ENCODE results near the gene KRTAP4-1. TPM values are rescaled to one million over a fixed set of nuclear protein-coding genes. Genes with fewer than 3 reads are reported as not detected.
"Not testable (repeated sequence)": the region's sequence is repeated elsewhere in the genome, so short reads cannot be mapped to it uniquely, and the experiment has no call there.

Gene KRTAP4-1
- total RNA-seq, 1 donor from 2014 or later = not detected

- CTCF ChIA-PET = no interaction called here
- Mint-ChIP-seq H3K9me3 (no peaks in the 10 kb centered on the region), H3K27ac (no peak overlapping the region), H3K27me3 (peaks cover 33% of the 10 kb centered on the region), H3K4me1 (no peaks in the 10 kb centered on the region), H3K4me3 (no peak overlapping the region), H3K36me3 (ENCODE audit: low read depth) (no peaks in the 10 kb centered on the region)
- TF ChIP-seq CTCF (IDR thresholded peaks at IDR 0.05) = no peak
- POLR2A ChIA-PET = no interaction called here
- intact Hi-C loops (cut with micrococcal nuclease) = no loop called here
- ATAC-seq (ENCODE audit: low read depth) (no peak), DNase-seq (no peak)
Observed at GRCh38 chr17:41153856-41154255, 30.9 kb downstream of the KRTAP4-1 start.

- CTCF ChIA-PET = no interaction called here
- TF ChIP-seq CTCF (IDR thresholded peaks at IDR 0.05) = no peak
- Mint-ChIP-seq H3K4me3 (no peak overlapping the region), H3K27ac (no peak overlapping the region), H3K36me3 (ENCODE audit: low read depth) (no peaks in the 10 kb centered on the region), H3K4me1 (no peaks in the 10 kb centered on the region), H3K9me3 (no peaks in the 10 kb centered on the region), H3K27me3 (peaks cover 25% of the 10 kb centered on the region)
- no peak for DNase-seq
- intact Hi-C loops (cut with micrococcal nuclease) = no loop called here
- no peak for ATAC-seq (ENCODE audit: low read depth)
- POLR2A ChIA-PET = no interaction called here
Observed at GRCh38 chr17:41151525-41151924, 33.2 kb downstream of the KRTAP4-1 start.

- Mint-ChIP-seq H3K4me1 (no peaks in the 10 kb centered on the region), H3K4me3 (no peak overlapping the region), H3K27me3 (peaks cover 13% of the 10 kb centered on the region), H3K9me3 (no peaks in the 10 kb centered on the region), H3K27ac (no peak overlapping the region), H3K36me3 (ENCODE audit: low read depth) (no peaks in the 10 kb centered on the region)
- ChIA-PET POLR2A (no interaction called here), CTCF (no interaction called here)
- no peak for TF ChIP-seq CTCF (IDR thresholded peaks at IDR 0.05)
- DNase-seq (no peak), ATAC-seq (ENCODE audit: low read depth) (no peak)
- intact Hi-C loops (cut with micrococcal nuclease) = no loop called here
Observed at GRCh38 chr17:41150026-41150425, 34.7 kb downstream of the KRTAP4-1 start.

GRCh38 chr17:41149652-41149985 lies 35.1 kb downstream of the KRTAP4-1 start, which contains the start of gene KRTAP4-5:
Gene KRTAP4-5 (minus strand): TSS chr17:41149825. CDS start chr17:41149767, 58 bp downstream.
- H3K27ac Mint-ChIP-seq = no peak within 1 kb of the TSS
- ATAC-seq (ENCODE audit: low read depth) (no peak), DNase-seq (no peak)
- CTCF ChIA-PET = no interaction called here
- H3K4me1 Mint-ChIP-seq = no peaks in the 10 kb centered on the region
- POLR2A ChIA-PET = no interaction called here
- H3K9me3 Mint-ChIP-seq = no peaks in the 10 kb centered on the region
- intact Hi-C loops (cut with micrococcal nuclease) = no loop called here
- H3K36me3 Mint-ChIP-seq (ENCODE audit: low read depth) = no peaks in the 10 kb centered on the region
- H3K27me3 Mint-ChIP-seq = peaks cover 10% of the 10 kb centered on the region
- no peak for TF ChIP-seq CTCF (IDR thresholded peaks at IDR 0.05)
- H3K4me3 Mint-ChIP-seq = no peak within 1 kb of the TSS

- ATAC-seq (ENCODE audit: low read depth); H3K4me1 Mint-ChIP-seq; H3K27ac Mint-ChIP-seq; H3K27me3 Mint-ChIP-seq; H3K36me3 Mint-ChIP-seq (ENCODE audit: low read depth); H3K9me3 Mint-ChIP-seq; DNase-seq; CTCF ChIA-PET; H3K4me3 Mint-ChIP-seq; POLR2A ChIA-PET; intact Hi-C loops (cut with micrococcal nuclease): not testable (repeated sequence)
Observed at GRCh38 chr17:41148971-41149651, 35.6 kb downstream of the KRTAP4-1 start.
